Skeletal muscle tissue (tissue), 4 donors: ENCODE measurements around the gene ZNF414. TPM values are rescaled to one million over a fixed set of nuclear protein-coding genes. Genes with fewer than 3 reads are reported as not detected.
A peak's percentile ranks its signal among the peaks of the same experiment; 100 is the strongest.
"Not testable (repeated sequence)": the region's sequence is repeated elsewhere in the genome, so short reads cannot be mapped to it uniquely, and the experiment has no call there.

Experiments
- H3K27ac ChIP-seq: one replicate; pipeline ENCODE4 v1.7.0; 2013; ENCODE audit warnings: mild to moderate bottlenecking, low read depth, low read length, inconsistent platforms
- H3K27me3 ChIP-seq, 3 donors: one replicate each; pipeline ENCODE4 v1.7.0; 2013; ENCODE audit warnings: low read length in 3 of 3; ENCODE audit not compliant: control insufficient read depth in 3 of 3, insufficient read depth in 3 of 3
- H3K36me3 ChIP-seq, 3 donors: one replicate each; pipeline ENCODE4 v1.7.0; 2013; ENCODE audit warnings: low read length in 3 of 3; ENCODE audit not compliant: control insufficient read depth in 3 of 3, insufficient read depth in 3 of 3
- H3K4me1 ChIP-seq, 3 donors: one replicate each; pipeline ENCODE4 v1.7.0; 2013; ENCODE audit warnings: low read length in 3 of 3, mild to moderate bottlenecking in 3 of 3; ENCODE audit not compliant: control insufficient read depth in 3 of 3, insufficient read depth in 3 of 3
- H3K4me3 ChIP-seq, 3 donors: one replicate each; pipeline ENCODE4 v1.7.0; 2013; ENCODE audit warnings: low read length in 3 of 3
- H3K9ac ChIP-seq, 3 donors: one replicate each; pipeline ENCODE4 v1.7.0; 2013; ENCODE audit warnings: low read length in 3 of 3, mild to moderate bottlenecking in 3 of 3, moderate library complexity in 2 of 3, low read depth in 1 of 3
- H3K9me3 ChIP-seq, 3 donors: one replicate each; pipeline ENCODE4 v1.7.0; 2013; ENCODE audit warnings: low read length in 3 of 3; ENCODE audit not compliant: control insufficient read depth in 3 of 3
- total RNA-seq: library from RNA; depleted of rRNA; stranded (reverse); fragments of >200 nt; gene quantifications from one replicate; pipeline ENCODE4 v1.2.3, GENCODE V29; 2014
- donor health status: Osteomylitis.

Gene ZNF414
- 4.2 TPM for total RNA-seq

GRCh38 chr19:8513687-8514504 is at the start of gene ZNF414:
TSS of gene ZNF414 (minus strand) at chr19:8514167. CDS start at chr19:8514046, 121 bp downstream.
- H3K9me3 ChIP-seq: no peaks in the 10 kb centered on the region
- peak within 1 kb of the TSS; percentile 97 for H3K27ac ChIP-seq
- peaks cover 0 to 5% (median 0%) of the 10 kb centered on the region in 3 donors for H3K36me3 ChIP-seq
- peak within 1 kb of the TSS; percentile 94 to 96 (median 95) for H3K9ac ChIP-seq
- H3K27me3 ChIP-seq: no peaks in the 10 kb centered on the region
- peaks cover 17 to 25% (median 18%) of the 10 kb centered on the region in 3 donors for H3K4me1 ChIP-seq
- H3K4me3 ChIP-seq: peak within 1 kb of the TSS; percentile 81 to 89 (median 89)

- Histone ChIP-seq H3K9ac (no peak overlapping the region), H3K36me3 (no peaks in the 10 kb centered on the region), H3K27ac (no peak overlapping the region), H3K4me3 (no peak overlapping the region), H3K9me3 (no peaks in the 10 kb centered on the region), H3K27me3 (no peaks in the 10 kb centered on the region), H3K4me1 (no peaks in the 10 kb centered on the region)
Measured at GRCh38 chr19:8561075-8561764, 47.3 kb upstream of the ZNF414 start.

- Histone ChIP-seq H3K27ac (no peak overlapping the region), H3K4me1 (no peaks in the 10 kb centered on the region), H3K36me3 (no peaks in the 10 kb centered on the region), H3K9me3 (no peaks in the 10 kb centered on the region), H3K4me3 (no peak overlapping the region), H3K9ac (no peak overlapping the region), H3K27me3 (peaks cover 0 to under 1% (median 0%) of the 10 kb centered on the region in 3 donors)
Measured at GRCh38 chr19:8558325-8558724, 44.4 kb upstream of the ZNF414 start.

- Histone ChIP-seq H3K27ac (no peak overlapping the region), H3K27me3 (peaks cover 0 to 5% (median 0%) of the 10 kb centered on the region in 3 donors), H3K4me1 (no peaks in the 10 kb centered on the region), H3K9ac (no peak overlapping the region), H3K36me3 (no peaks in the 10 kb centered on the region), H3K4me3 (no peak overlapping the region), H3K9me3 (no peaks in the 10 kb centered on the region)
Measured at GRCh38 chr19:8557642-8558238, 43.8 kb upstream of the ZNF414 start.

- not testable (repeated sequence) for H3K36me3 ChIP-seq, H3K27me3 ChIP-seq, H3K9me3 ChIP-seq, H3K4me3 ChIP-seq, H3K4me1 ChIP-seq, H3K27ac ChIP-seq, H3K9ac ChIP-seq
Measured at GRCh38 chr19:8553729-8554128, 39.8 kb upstream of the ZNF414 start.

GRCh38 chr19:8552810-8553209 is 38.8 kb upstream of the ZNF414 start:
- no peaks in the 10 kb centered on the region for H3K4me1 ChIP-seq
- no peaks in the 10 kb centered on the region for H3K9me3 ChIP-seq
- H3K36me3 ChIP-seq: no peaks in the 10 kb centered on the region
- no peak overlapping the region for H3K4me3 ChIP-seq
- no peak overlapping the region for H3K9ac ChIP-seq
- no peak overlapping the region for H3K27ac ChIP-seq
- peaks cover 0 to 5% (median 0%) of the 10 kb centered on the region in 3 donors for H3K27me3 ChIP-seq

GRCh38 chr19:8550070-8550469 is 36.1 kb upstream of the ZNF414 start:
- no peaks in the 10 kb centered on the region for H3K36me3 ChIP-seq
- H3K4me3 ChIP-seq: no peak overlapping the region
- no peak overlapping the region for H3K27ac ChIP-seq
- no peaks in the 10 kb centered on the region for H3K9me3 ChIP-seq
- H3K27me3 ChIP-seq: peaks cover 0 to 5% (median 0%) of the 10 kb centered on the region in 3 donors
- H3K9ac ChIP-seq: no peak overlapping the region
- no peaks in the 10 kb centered on the region for H3K4me1 ChIP-seq

- Histone ChIP-seq H3K27me3 (no peaks in the 10 kb centered on the region), H3K36me3 (no peaks in the 10 kb centered on the region), H3K4me1 (no peaks in the 10 kb centered on the region), H3K27ac (no peak overlapping the region), H3K9ac (no peak overlapping the region), H3K4me3 (no peak overlapping the region), H3K9me3 (no peaks in the 10 kb centered on the region)
Measured at GRCh38 chr19:8545743-8546142, 31.8 kb upstream of the ZNF414 start.

- no peak overlapping the region for H3K9ac ChIP-seq
- peaks cover 0 to 2% (median 0%) of the 10 kb centered on the region in 3 donors for H3K36me3 ChIP-seq
- H3K4me3 ChIP-seq: no peak overlapping the region
- no peak overlapping the region for H3K27ac ChIP-seq
- no peaks in the 10 kb centered on the region for H3K27me3 ChIP-seq
- no peaks in the 10 kb centered on the region for H3K9me3 ChIP-seq
- no peaks in the 10 kb centered on the region for H3K4me1 ChIP-seq
Measured at GRCh38 chr19:8544168-8544567, 30.2 kb upstream of the ZNF414 start.
